Cerebellar cortex (tissue), 1 donor: ENCODE measurements around the gene SLC9C2.
"Not testable (repeated sequence)": the region's sequence is repeated elsewhere in the genome, so short reads cannot be mapped to it uniquely, and the experiment has no call there.

Experiments
- DNase-seq: peaks from one replicate; pipeline ENCODE4 v3.0.0-alpha.2; 2015; ENCODE audit warnings: low spot score

Gene SLC9C2

DNA sequence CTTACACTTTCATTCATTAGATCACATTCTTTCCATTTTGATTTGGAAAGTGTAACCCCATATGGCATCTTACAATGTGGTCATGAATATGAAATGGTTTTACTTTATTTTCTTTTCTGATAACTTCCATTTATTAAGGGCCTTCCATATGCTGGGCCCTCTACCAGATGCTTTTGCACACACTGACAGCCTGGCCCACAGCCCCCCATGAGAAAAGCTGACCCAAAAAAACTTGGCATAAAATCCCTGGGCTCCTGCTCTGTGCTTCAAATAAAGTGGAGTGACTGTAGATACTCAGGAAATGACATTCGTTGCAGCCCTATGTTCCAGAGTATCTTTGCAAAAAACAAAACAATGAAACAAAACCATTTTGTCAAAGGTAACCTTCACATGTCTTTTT is 76.9 kb downstream of the SLC9C2 start:
- peak; percentile 46 for DNase-seq

DNA sequence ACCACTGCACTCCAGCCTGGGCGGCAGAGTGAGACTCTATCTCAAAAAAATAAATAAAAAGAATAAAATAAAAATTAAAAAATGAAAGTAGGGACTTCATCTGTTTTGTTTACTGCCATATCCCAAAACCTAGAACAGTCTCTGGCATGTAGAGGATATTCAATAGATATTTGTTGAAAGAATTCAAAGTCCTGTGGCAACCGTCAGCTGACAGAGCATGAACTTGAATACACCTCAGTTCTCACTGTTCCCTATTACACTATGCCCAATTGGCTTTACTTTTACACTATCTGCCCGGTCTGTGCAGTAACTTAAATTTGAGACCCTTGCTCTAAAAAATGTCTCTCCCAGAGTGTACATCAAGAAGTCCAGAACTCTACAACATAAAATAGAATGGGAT is 79.5 kb downstream of the SLC9C2 start:
- DNase-seq: no peak

DNA sequence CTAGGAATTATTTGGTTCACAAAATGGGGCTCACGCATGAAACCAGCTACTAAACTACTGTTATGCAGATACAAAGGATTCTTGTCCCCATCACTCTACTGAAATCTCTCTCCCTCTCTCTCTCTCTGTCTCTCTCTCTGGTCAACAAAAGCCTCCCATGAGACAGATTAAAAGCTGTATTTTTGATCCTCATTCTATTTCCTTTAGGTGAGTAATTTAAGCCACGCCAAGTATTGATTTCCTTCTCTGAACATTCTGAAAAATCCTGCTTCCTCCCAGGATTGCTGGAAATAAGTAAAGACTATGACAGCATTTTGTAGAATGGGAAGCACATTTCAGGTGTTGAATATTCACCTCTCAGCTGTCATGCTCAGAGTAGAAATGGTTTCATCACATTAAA is 82.1 kb downstream of the SLC9C2 start:
- DNase-seq: no peak

DNA sequence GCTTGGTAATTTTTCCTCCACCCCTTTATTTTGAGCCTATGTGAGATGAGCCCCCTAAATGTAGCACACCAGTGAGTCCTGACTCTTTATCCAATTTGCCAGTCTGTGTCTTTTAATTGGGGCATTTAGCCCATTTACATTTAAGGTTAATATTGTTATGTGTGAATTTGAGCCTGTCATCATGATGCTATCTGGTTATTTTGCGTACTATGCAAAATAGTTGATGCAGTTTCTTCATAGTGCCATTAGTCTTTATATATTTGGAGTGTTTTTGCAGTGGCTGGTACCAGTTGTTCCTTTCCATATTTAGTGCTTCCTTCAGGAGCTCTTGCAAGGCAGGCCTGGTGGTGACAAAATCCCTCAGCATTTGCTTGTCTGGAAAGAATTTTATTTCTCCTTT is 88.4 kb downstream of the SLC9C2 start:
- not testable (repeated sequence) for DNase-seq

DNA sequence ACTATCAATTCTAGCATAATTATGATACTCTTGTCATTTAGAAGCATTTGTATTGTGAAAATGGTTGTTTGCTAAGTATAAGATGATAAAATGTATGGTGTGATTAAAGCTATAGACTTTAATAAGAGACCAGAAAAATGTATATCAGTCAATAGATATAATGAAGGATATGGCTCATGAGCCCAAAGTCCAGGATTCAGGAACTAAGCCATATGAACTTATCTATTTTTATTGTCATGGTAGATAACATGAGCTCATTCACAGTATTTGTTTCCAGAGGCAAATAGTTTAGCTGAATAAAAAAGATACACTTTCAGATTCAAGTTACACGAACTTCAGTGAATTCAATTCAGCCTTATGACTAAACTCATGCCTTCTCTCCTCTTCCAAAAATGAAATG is 93.1 kb downstream of the SLC9C2 start:
- no peak for DNase-seq

DNA sequence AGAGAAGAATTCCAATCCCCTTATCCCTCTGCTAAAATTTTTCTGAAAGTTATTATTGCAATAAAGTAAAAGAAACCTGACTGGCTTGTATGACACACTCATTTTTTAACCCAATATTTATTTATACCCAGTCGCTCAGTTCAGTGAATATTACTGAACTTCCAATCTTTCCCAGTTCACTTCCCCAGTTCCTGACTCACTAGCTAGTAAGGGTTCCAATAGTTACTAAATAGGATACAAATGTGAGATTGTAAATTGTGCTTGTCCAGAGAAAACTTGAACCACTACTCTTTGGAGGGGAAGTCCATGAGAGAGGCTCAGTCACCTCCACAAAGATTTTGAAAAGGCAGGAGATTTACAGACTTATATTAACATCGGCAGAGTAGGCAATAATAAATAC is 94.3 kb downstream of the SLC9C2 start:
- no peak for DNase-seq

DNA sequence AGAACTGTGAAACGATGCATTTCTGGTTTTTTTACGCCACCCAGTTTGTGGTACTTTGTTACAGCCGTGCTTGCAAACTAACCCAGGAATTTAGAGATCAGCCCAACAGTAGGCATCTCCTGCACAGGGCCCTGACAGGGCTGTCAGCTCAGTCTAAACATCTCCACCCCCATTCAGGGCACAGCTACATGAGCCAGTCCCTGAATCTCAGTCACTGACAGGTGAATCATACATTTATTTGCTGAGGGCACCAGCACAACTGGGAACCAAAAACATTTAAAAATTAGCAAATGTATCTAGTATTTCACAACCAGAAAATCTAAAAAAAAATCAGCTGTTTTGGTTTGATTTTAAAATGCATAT is 95.0 kb downstream of the SLC9C2 start:
- DNase-seq: peak; percentile 29

DNA sequence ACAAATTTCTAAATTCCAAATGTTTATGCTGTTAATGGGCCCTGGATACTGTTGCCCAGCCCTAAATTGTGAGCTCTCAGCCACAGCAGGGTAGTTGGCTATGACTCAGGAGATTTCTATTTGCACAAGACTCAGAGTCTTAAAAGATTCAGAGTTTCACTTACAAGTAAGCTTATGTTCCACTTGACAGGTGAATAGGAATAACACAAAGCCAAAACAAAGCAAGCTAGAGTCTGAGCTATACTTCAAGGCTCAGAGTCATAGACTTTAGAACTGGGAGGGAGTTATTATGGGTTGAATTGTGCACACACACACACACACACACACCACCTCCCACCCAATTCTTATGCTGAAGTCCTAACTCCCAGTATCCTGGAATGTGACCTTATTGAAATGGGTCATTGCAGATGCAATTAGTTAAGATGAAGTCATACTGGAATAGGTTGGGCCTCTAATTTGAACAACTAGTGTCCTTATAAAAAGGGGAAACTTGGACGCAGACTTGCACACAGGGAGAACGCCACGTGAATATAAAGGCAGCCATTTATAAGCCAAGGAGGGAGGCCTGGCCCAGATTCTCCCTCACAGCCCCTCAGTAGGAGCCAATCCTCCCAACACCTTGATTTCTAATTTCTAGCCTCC is 95.5 kb downstream of the SLC9C2 start:
- DNase-seq: peak; percentile 72

DNA sequence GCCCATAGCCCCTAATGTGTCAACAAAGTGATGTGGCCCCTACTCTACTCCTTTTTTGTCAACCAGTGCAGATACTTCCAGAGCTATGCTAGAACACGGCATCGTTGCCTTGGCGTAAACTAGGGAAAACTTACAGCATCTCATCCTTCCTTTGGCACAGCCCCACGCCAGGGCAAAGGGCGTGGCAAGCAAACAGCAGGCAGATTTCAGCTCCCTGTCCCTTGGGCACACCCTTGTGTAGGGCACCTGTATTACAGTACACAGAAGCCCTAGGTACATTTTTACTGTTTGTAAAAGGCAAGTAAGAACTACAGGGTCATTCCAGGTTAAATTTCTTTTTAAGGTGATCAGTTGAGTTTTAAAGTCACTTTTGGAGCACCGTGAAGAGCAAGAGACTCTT is 96.4 kb downstream of the SLC9C2 start:
- peak; percentile 37 for DNase-seq

DNA sequence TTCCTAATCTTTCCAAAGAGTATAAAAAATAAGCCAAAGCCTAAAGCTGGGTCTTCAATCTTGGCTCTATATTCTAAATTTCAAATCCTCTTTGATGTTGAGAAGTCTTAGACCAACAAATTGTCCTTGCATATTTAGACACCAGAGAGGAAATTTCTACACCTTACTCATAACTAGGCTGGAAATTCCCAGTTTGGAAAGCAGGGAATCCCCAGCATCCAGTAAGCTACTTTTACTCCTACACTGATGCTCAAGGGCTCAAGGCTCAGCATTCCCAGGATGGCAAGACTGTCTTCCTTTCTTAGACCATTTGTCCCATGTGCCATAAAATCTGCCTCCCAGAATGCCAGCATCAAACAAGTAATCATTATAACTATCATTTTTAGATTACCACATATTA is 97.5 kb downstream of the SLC9C2 start:
- no peak for DNase-seq

DNA sequence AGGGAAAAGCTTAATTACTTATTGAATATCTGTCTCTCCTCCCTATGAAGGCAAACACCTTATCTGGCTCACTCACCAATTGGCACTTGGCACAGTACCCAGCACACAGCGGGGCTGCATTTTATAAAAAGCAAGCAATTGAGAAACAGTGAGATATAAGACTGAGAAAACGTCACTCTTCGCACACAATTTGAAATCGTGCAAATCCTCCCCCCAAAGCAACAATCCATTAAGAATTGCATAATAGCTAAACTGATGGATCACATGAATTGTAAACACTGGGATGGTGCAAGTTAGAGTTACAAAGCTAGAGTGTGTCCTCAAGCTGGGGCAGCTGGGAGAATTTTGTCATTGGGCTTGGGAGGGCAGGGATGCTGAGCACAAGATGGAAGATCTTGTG is 98.6 kb downstream of the SLC9C2 start:
- peak; percentile 49 for DNase-seq

DNA sequence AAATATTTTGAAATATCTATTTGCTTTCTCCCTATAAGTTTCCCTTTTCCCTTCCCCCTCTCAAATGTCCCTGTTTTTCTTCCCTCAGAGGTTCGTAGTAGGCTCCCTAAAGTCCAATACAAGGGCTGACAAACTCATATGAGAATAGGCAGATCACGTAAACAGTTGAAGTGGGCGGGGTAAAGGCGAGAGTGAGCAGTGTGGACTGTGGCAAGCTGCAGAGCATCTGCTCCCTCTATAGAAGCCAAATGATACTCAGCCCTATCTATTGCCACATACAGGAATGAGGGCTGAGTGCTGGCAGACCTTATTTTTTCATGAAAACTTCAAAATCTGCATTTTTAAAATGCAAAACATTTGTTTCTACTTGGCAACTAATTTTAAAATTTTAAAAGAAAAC is 99.5 kb downstream of the SLC9C2 start:
- peak; percentile 69 for DNase-seq

DNA sequence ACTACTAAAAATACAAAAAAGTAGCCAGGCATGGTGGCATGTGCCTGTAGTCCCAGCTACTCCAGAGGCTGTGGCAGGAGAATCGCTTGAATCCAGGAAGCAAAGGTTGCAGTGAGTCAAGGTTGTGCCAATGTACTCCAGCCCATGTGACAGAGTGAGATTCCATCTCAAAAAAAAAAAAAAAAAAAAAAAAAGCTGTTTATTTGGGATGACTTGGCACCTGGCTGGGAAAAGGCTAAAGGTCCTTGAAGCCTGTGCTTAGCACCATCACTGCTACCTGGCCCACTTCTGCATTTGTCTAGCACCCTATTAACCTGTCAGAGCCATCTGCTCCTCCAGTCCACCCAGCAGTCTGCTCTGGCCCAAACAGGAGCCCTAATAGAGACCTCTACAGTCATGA is 100.8 kb downstream of the SLC9C2 start:
- DNase-seq: no peak

DNA sequence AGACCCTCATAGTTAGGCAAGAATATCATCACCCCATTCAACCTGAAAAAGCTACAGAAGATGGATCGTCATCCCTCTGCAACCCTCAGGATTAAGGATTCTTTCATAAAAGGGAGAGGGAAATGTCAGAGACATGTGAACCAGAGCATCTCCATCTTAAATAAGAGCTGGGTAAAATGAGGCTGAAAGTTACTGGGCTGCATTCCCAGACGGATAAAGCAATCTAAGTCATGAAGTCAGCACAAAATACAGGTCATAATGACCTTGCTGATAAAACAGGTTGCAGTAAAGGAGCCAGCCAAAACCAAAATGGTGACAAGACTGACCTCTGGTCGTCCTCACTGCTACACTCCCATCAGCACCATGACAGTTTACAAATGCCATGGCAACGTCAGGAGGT is 103.1 kb downstream of the SLC9C2 start:
- no peak for DNase-seq

DNA sequence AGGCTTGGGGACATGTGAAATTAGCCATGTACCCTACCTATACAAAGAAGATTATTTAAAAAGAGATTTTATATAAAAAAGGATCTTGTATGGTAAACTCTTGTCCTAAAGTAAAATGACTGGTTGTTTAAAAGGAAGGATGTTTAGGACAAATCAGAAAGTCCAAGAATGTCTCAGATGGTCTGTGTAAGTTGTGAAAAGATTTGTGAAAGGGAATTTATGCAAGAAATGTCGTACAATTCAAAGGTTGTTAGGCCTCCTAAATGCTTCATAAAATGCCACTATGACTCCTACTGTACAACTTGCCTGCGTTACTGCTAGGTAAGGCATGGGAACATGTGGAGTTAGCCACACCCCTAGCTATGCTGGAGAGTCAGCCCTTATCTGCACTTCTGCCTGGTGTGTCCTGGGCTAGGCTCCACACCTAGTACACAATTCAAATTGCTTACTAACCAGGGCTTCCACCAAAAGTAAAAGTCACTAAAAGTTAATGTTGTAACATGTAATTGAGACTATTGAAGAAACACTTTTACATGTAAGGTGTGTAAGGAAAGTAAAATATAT is 106.0 kb downstream of the SLC9C2 start:
- DNase-seq: no peak

DNA sequence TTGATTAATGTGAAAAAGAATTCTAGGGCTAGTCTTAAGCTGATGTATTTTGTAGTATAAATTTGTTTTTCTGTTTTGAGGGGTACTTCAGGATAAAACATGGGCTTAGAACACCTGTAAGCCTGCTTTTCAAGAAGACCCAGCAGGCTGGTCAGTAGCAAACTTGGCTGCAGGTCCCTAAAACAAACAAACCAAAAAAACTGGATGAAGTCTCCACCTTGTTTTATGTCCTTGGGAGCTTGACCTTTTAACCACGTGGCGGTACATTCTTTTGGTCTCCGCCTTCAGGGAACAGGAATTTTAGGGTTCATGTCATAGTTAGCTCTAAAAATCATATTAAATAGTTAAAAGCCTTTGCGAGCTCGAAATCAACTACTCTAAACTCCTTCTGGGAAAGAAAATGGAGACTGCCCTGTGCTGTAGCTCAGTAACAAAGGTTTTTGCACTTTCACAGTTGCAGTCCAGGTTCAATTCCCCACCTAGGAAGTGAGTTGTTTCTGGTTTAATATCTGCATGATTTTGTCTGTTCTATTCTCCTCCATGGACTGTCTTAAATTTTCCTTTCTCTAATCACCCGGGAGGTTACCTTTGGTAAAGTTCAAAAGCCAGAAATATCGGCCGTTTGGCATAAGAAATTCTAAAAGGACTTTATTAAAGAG is 107.1 kb downstream of the SLC9C2 start:
- no peak for DNase-seq

DNA sequence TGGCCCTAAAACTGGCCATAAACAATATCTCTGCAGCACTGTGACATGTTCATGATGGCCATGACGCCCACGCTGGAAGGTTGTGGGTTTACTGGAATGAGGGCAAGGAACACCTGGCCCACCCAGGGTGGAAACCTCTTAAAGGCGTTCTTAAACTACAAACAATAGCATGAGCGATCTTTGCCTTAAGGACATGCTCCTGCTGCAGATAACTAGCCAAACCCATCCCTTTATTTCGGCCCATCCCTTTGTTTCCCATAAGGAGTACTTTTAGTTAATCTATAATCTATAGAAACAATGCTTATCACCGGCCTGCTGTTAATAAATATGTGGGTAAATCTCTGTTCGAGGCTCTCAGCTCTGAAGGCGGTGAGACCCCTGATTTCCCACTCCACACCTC is 109.7 kb downstream of the SLC9C2 start:
- not testable (repeated sequence) for DNase-seq

DNA sequence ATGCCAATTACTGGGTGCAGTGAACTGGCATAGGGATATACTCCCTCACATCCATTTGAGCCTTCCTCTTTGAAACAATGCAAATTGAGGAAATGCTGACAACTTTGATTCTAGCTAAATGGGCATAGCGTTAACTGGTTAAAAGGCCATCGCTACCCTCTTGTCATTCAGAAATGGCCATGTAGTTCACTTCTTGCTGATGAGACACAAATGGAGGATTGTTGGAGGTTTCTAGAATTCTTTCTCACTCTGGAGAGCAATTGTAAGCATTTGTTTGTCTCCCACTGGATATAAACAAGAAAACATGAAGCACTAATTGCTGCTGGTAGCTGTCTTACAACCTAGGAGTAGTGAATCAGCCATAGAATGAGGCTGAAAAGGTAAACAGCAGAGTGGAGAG is 111.4 kb downstream of the SLC9C2 start:
- no peak for DNase-seq

DNA sequence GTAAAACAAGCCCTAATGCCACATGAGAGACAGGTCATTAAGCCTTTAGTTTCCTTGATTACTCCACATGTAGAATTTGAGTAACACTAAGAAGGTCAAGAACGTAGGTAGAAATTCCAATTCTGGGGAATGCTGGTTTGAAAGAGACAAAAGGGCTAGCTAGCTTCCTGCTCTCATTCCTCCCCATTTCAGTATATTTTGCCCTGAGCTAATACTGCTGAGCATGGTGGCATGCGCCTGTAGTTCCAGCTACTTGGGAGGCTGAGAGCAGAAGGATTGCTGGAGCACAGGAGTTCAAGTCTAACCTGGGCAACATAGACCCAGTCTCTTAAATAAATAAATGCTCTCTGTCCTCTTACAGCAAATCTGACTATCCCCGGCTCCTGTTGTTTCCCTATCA is 112.9 kb downstream of the SLC9C2 start:
- no peak for DNase-seq

DNA sequence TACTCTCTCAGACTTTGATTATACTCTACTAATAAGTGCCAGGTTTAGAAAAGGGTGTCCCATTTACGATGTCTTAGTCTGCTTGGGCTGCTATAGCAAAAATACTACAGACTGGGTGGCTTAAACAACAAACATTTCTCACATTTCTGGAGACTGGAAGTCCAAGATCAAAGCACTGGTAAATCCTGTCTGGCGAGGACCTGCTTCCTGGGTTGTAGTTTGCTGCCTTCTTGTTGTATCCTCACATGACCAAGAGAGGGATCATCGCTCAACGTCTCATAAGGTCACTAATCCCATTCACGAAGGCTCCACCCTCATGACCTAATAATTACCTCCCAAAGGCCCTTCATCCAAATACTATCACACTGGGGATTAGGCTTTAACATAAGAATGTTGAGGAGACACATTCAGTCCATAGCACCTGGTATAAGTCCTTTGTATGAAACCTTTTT is 113.7 kb downstream of the SLC9C2 start:
- no peak for DNase-seq

DNA sequence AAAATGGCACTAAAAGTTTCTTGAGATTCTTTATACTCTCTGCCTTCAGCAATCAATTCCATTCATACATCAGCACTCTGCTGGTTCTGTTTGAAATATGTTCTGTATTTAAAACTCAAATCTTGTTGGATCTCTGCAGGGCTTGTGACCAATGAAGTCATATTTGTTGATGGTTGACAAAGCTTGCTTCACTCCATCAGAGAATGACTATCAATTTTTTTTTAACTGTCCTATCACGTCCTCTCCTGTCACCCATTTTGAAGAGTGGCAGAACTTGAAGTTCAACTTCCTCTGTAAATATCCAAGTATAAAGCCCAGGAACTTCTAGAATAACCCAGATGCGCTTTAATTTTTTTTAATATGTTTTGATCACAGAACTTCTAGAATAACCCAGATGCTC is 114.9 kb downstream of the SLC9C2 start:
- no peak for DNase-seq

DNA sequence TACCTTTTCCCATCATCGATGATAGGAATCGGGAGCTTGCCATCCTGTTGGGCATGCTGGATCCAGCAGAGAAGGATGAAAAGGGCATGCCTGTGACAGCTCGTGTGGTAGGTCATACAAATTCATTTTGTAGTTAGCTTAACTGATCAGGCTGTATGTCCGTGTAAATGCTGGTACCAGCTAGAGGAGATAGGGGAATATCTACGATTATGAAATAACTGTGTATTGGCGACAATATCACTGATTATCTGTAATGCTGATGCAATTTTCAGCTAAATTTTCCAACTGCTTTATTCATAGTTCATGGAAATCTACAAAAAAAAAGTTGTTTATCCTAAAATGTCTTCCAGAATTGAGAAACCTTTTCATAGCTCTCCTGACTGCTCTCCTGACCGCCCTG is 117.5 kb downstream of the SLC9C2 start:
- no peak for DNase-seq

DNA sequence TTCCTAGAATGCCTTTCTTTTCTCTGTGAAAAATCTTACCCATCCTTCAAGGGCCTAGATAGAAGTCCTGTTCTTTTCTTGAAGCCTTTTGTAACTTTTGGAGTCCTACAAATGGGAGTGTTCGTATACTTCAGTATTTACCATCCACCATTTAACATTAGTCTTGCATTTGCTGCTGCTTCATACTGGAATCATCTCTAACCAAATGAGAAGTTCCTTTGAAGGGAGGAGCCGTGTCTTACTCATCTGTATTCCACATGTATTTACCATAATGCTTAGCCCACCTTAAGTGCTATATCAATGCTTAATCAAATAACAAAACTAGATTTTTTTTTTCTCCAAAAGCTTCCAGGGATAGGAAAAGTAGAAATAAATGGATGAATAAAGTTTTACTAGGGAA is 118.6 kb downstream of the SLC9C2 start:
- DNase-seq: no peak

DNA sequence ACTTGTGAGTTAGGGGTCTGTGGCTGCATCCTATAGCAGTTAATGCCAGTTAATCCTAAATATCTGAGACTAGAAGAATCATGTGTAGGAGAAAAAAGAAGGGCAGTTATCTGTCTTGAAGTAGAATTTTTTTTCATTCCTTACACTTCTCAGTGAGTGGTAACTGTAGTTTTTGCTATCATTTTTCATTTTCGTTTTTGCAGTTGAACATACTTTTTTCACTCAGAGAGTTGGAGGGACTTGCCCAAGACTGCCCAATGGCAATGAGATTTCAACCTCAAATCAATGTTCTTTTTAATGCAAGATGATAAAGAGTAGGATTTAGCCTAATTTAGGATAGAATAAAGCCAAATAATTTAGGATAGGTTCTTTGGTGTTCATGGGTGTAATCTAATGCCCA is 120.2 kb downstream of the SLC9C2 start:
- no peak for DNase-seq
